Naive B cell (primary cell): Measurements from ENCODE around the gene CDC42EP3. TPM values are rescaled to one million over a fixed set of nuclear protein-coding genes. Genes with fewer than 3 reads are reported as not detected.

Experiments
- ATAC-seq, 2 donors: fragments of 150-1000 bp; cut with Tn5 transposase; 2 replicates each; pipeline ENCODE4 v1.10.0; 2021; ENCODE audit warnings: low read depth in 2 of 2, mild to moderate bottlenecking in 2 of 2, moderate library complexity in 2 of 2
- DNase-seq: peaks from one replicate; pipeline ENCODE4 v3.0.0; 2022
- H3K27ac Mint-ChIP-seq, 6 donors: one replicate each; pipeline ENCODE4 v1.8.0; 2020 to 2022; ENCODE audit warnings: mild to moderate bottlenecking in 6 of 6, mixed read lengths in 6 of 6, moderate library complexity in 5 of 6, inconsistent platforms in 2 of 6
- H3K27me3 Mint-ChIP-seq, 3 donors: one replicate each; pipeline ENCODE4 v1.8.0; 2021 to 2022; ENCODE audit warnings: mixed read lengths in 3 of 3, mild to moderate bottlenecking in 1 of 3
- H3K36me3 Mint-ChIP-seq, 2 donors: one replicate each; pipeline ENCODE4 v1.8.0; 2020 to 2022; ENCODE audit warnings: mixed read lengths in 2 of 2, inconsistent platforms in 1 of 2, mild to moderate bottlenecking in 1 of 2
- H3K4me1 Mint-ChIP-seq, 3 donors: one replicate each; pipeline ENCODE4 v1.8.0; 2020 to 2022; ENCODE audit warnings: mixed read lengths in 3 of 3, inconsistent platforms in 1 of 3, mild to moderate bottlenecking in 1 of 3, moderate library complexity in 1 of 3
- H3K4me3 Mint-ChIP-seq, 8 donors: one replicate each; pipeline ENCODE4 v1.8.0; 2020 to 2022; ENCODE audit warnings: mild to moderate bottlenecking in 8 of 8, mixed read lengths in 8 of 8, moderate library complexity in 8 of 8, inconsistent platforms in 2 of 8
- H3K9me3 Mint-ChIP-seq, 7 donors: one replicate each; pipeline ENCODE4 v1.8.0; 2020 to 2022; ENCODE audit warnings: mixed read lengths in 7 of 7, mild to moderate bottlenecking in 5 of 7, inconsistent platforms in 2 of 7, moderate library complexity in 1 of 7
- polyA plus RNA-seq, 6 donors: library from polyadenylated mRNA; unstranded; fragments of 300-500 nt; fragmentation: Illumina TruSeq; gene quantifications; one replicate each; pipeline ENCODE4 v1.2.3, GENCODE V29; 2021; ENCODE audit warnings: low read depth in 6 of 6

The CDC42EP3 gene
- polyA plus RNA-seq, 6 donors from 2014 or later: 4.5 to 24.5 (median 12.1) TPM

- no peak overlapping the region for H3K4me3 Mint-ChIP-seq
- no peaks in the 10 kb centered on the region for H3K27me3 Mint-ChIP-seq
- H3K4me1 Mint-ChIP-seq: peaks cover 31 to 63% (median 52%) of the 10 kb centered on the region in 3 donors
- ATAC-seq: no peak
- H3K36me3 Mint-ChIP-seq: peaks cover 0 to 6% of the 10 kb centered on the region in 2 donors
- peaks cover 0 to 2% (median 0%) of the 10 kb centered on the region in 7 donors for H3K9me3 Mint-ChIP-seq
- H3K27ac Mint-ChIP-seq: no peak overlapping the region
- DNase-seq: no peak
Observed at GRCh38 chr2:37663390-37663789, 8.1 kb downstream of the CDC42EP3 start.

- Mint-ChIP-seq H3K4me1 (peaks cover 50 to 73% (median 61%) of the 10 kb centered on the region in 3 donors), H3K27ac (no peak overlapping the region), H3K36me3 (peaks cover 0 to 6% of the 10 kb centered on the region in 2 donors), H3K9me3 (peaks cover 0 to 2% (median 0%) of the 10 kb centered on the region in 7 donors), H3K27me3 (no peaks in the 10 kb centered on the region), H3K4me3 (no peak overlapping the region)
- no peak for ATAC-seq
- DNase-seq: no peak
Observed at GRCh38 chr2:37659723-37660122, 11.7 kb downstream of the CDC42EP3 start.

- no peaks in the 10 kb centered on the region for H3K27me3 Mint-ChIP-seq
- H3K4me1 Mint-ChIP-seq: peaks cover 52 to 74% (median 62%) of the 10 kb centered on the region in 3 donors
- peaks cover 0 to 6% of the 10 kb centered on the region in 2 donors for H3K36me3 Mint-ChIP-seq
- no peak for ATAC-seq
- peaks cover 0 to 2% (median 0%) of the 10 kb centered on the region in 7 donors for H3K9me3 Mint-ChIP-seq
- peak overlapping the region in 3 of 6 donors; percentile 10 to 76 (median 29) for H3K27ac Mint-ChIP-seq
- DNase-seq: no peak
- no peak overlapping the region for H3K4me3 Mint-ChIP-seq
Observed at GRCh38 chr2:37658682-37659081, 12.8 kb downstream of the CDC42EP3 start.

- Mint-ChIP-seq H3K4me1 (peaks cover 58 to 82% (median 69%) of the 10 kb centered on the region in 3 donors), H3K27me3 (no peaks in the 10 kb centered on the region), H3K36me3 (peaks cover 0 to 6% of the 10 kb centered on the region in 2 donors), H3K4me3 (peak overlapping the region in 2 of 8 donors; percentile 59 to 74), H3K9me3 (peaks cover 0 to 2% (median 0%) of the 10 kb centered on the region in 7 donors), H3K27ac (peak overlapping the region in 4 of 6 donors; percentile 44 to 89 (median 61))
- DNase-seq (no peak), ATAC-seq (no peak)
Observed at GRCh38 chr2:37657471-37657870, 14.0 kb downstream of the CDC42EP3 start.

GRCh38 chr2:37656512-37657423 is 14.7 kb downstream of the CDC42EP3 start:
- peaks cover 61 to 89% (median 73%) of the 10 kb centered on the region in 3 donors for H3K4me1 Mint-ChIP-seq
- peak overlapping the region in 6 of 8 donors; percentile 4 to 77 (median 57) for H3K4me3 Mint-ChIP-seq
- peak overlapping the region in 5 of 6 donors; percentile 9 to 89 (median 81) for H3K27ac Mint-ChIP-seq
- DNase-seq (no peak), ATAC-seq (no peak)
- H3K9me3 Mint-ChIP-seq: peaks cover 0 to 2% (median 0%) of the 10 kb centered on the region in 7 donors
- peaks cover 0 to 6% of the 10 kb centered on the region in 2 donors for H3K36me3 Mint-ChIP-seq
- H3K27me3 Mint-ChIP-seq: no peaks in the 10 kb centered on the region

GRCh38 chr2:37654932-37655841 is 16.3 kb downstream of the CDC42EP3 start:
- Mint-ChIP-seq H3K27ac (peak overlapping the region; percentile 71 to 97 (median 91)), H3K9me3 (peaks cover 0 to 2% (median 0%) of the 10 kb centered on the region in 7 donors), H3K36me3 (no peaks in the 10 kb centered on the region), H3K4me3 (peak overlapping the region; percentile 22 to 86 (median 68)), H3K27me3 (no peaks in the 10 kb centered on the region), H3K4me1 (peaks cover 66 to 94% (median 80%) of the 10 kb centered on the region in 3 donors)
- ATAC-seq (peak; percentile 70 to 76), DNase-seq (peak; percentile 46)

GRCh38 chr2:37654419-37654818 is 17.0 kb downstream of the CDC42EP3 start:
- ATAC-seq (no peak), DNase-seq (no peak)
- peak overlapping the region; percentile 71 to 97 (median 91) for H3K27ac Mint-ChIP-seq
- H3K36me3 Mint-ChIP-seq: no peaks in the 10 kb centered on the region
- no peaks in the 10 kb centered on the region for H3K27me3 Mint-ChIP-seq
- peaks cover 69 to 93% (median 80%) of the 10 kb centered on the region in 3 donors for H3K4me1 Mint-ChIP-seq
- H3K9me3 Mint-ChIP-seq: peaks cover 0 to 2% (median 0%) of the 10 kb centered on the region in 7 donors
- peak overlapping the region; percentile 11 to 86 (median 68) for H3K4me3 Mint-ChIP-seq

GRCh38 chr2:37653805-37654378 is 17.6 kb downstream of the CDC42EP3 start:
- peaks cover 0 to 2% (median 0%) of the 10 kb centered on the region in 7 donors for H3K9me3 Mint-ChIP-seq
- peak; percentile 67 to 73 for ATAC-seq

GRCh38 chr2:37653093-37653492 is 18.3 kb downstream of the CDC42EP3 start:
- Mint-ChIP-seq H3K27me3 (no peaks in the 10 kb centered on the region), H3K4me3 (peak overlapping the region; percentile 3 to 80 (median 65)), H3K36me3 (peaks cover 3 to 4% of the 10 kb centered on the region in 2 donors), H3K9me3 (peaks cover 0 to 1% (median 0%) of the 10 kb centered on the region in 7 donors), H3K27ac (peak overlapping the region; percentile 70 to 97 (median 89)), H3K4me1 (peaks cover 68 to 93% (median 79%) of the 10 kb centered on the region in 3 donors)
- ATAC-seq: peak; percentile 11
- no peak for DNase-seq

More at GRCh38 chr2:37653805-37654378, 17.6 kb downstream of the CDC42EP3 start:
- Mint-ChIP-seq H3K4me3 (peak overlapping the region; percentile 11 to 86 (median 70)), H3K27me3 (no peaks in the 10 kb centered on the region), H3K27ac (peak overlapping the region; percentile 71 to 97 (median 91)), H3K4me1 (peaks cover 66 to 91% (median 78%) of the 10 kb centered on the region in 3 donors), H3K36me3 (no peaks in the 10 kb centered on the region)
- DNase-seq: peak; percentile 58

GRCh38 chr2:37652199-37652640 is 19.2 kb downstream of the CDC42EP3 start:
- Mint-ChIP-seq H3K4me3 (peak overlapping the region in 4 of 8 donors; percentile 14 to 42 (median 32)), H3K9me3 (peaks cover 0 to 6% (median 0%) of the 10 kb centered on the region in 7 donors), H3K27ac (peak overlapping the region in 3 of 6 donors; percentile 76 to 94 (median 92)), H3K4me1 (peaks cover 73 to 92% (median 78%) of the 10 kb centered on the region in 3 donors), H3K27me3 (no peaks in the 10 kb centered on the region), H3K36me3 (peaks cover 4 to 13% of the 10 kb centered on the region in 2 donors)
- ATAC-seq: no peak
- no peak for DNase-seq

- DNase-seq: no peak
- peaks cover 63 to 86% (median 67%) of the 10 kb centered on the region in 3 donors for H3K4me1 Mint-ChIP-seq
- no peak for ATAC-seq
- H3K9me3 Mint-ChIP-seq: peaks cover 0 to 6% (median 0%) of the 10 kb centered on the region in 7 donors
- no peaks in the 10 kb centered on the region for H3K27me3 Mint-ChIP-seq
- H3K27ac Mint-ChIP-seq: peak overlapping the region in 4 of 6 donors; percentile 13 to 92 (median 35)
- H3K36me3 Mint-ChIP-seq: peaks cover 5 to 14% of the 10 kb centered on the region in 2 donors
- H3K4me3 Mint-ChIP-seq: peak overlapping the region in 3 of 8 donors; percentile 10 to 38 (median 35)
Observed at GRCh38 chr2:37650548-37651093, 20.8 kb downstream of the CDC42EP3 start.

- H3K4me3 Mint-ChIP-seq: peak overlapping the region in 1 of 8 donors; percentile 4
- H3K36me3 Mint-ChIP-seq: peaks cover 10 to 20% of the 10 kb centered on the region in 2 donors
- peaks cover 57 to 79% (median 61%) of the 10 kb centered on the region in 3 donors for H3K4me1 Mint-ChIP-seq
- ATAC-seq (no peak), DNase-seq (no peak)
- H3K9me3 Mint-ChIP-seq: peaks cover 0 to 6% (median 0%) of the 10 kb centered on the region in 7 donors
- H3K27me3 Mint-ChIP-seq: no peaks in the 10 kb centered on the region
- H3K27ac Mint-ChIP-seq: no peak overlapping the region
Observed at GRCh38 chr2:37649518-37649917, 21.9 kb downstream of the CDC42EP3 start.
